Brain microvascular endothelial cell (primary cell): ENCODE measurements around the gene RBMS1.

Source experiments
- DNase-seq: peaks from one replicate; pipeline ENCODE4 v3.0.0-alpha.2; 2020
- H3K27ac ChIP-seq: fragments of 250-450 bp; sonication (Bioruptor Pico); 2 replicates; pipeline ENCODE4 v1.5.1; 2020; ENCODE audit warnings: mild to moderate bottlenecking, moderate library complexity
- H3K27me3 ChIP-seq: fragments of 250-450 bp; sonication (Bioruptor Pico); replicated peaks from 2 replicates; pipeline ENCODE4 v1.5.1; 2020; ENCODE audit warnings: mild to moderate bottlenecking
- H3K36me3 ChIP-seq: fragments of 250-450 bp; sonication (Bioruptor Pico); replicated peaks from 2 replicates; pipeline ENCODE4 v1.5.1; 2020; ENCODE audit warnings: mild to moderate bottlenecking
- H3K4me3 ChIP-seq: 2 replicates; pipeline ENCODE4 v1.5.1; 2011; ENCODE audit warnings: low read depth, mild to moderate bottlenecking, control low read depth, low read length, moderate library complexity
- in situ Hi-C: cut with HindIII; loops from 2 replicates; pipeline ENCODE4 v1.10.0; 2017; ENCODE audit warnings: low sequenced_read_pairs, low pct_ligation_motif_present
- TF ChIP-seq, protein P1 (sequence below): IDR thresholded peaks from 2 replicates; pipeline ENCODE4 v1.5.1; 2011; ENCODE audit warnings: low read depth, mild to moderate bottlenecking, moderate library complexity, low read length, control low read depth, inconsistent platforms; ENCODE audit errors: missing control alignments

The RBMS1 gene

GRCh38 chr2:160339726-160340125 lies 153.9 kb downstream of the RBMS1 start:
- no peak overlapping the region for H3K4me3 ChIP-seq
- H3K27ac ChIP-seq: no peak overlapping the region
- no peak for DNase-seq
- TF ChIP-seq, protein P1, sequence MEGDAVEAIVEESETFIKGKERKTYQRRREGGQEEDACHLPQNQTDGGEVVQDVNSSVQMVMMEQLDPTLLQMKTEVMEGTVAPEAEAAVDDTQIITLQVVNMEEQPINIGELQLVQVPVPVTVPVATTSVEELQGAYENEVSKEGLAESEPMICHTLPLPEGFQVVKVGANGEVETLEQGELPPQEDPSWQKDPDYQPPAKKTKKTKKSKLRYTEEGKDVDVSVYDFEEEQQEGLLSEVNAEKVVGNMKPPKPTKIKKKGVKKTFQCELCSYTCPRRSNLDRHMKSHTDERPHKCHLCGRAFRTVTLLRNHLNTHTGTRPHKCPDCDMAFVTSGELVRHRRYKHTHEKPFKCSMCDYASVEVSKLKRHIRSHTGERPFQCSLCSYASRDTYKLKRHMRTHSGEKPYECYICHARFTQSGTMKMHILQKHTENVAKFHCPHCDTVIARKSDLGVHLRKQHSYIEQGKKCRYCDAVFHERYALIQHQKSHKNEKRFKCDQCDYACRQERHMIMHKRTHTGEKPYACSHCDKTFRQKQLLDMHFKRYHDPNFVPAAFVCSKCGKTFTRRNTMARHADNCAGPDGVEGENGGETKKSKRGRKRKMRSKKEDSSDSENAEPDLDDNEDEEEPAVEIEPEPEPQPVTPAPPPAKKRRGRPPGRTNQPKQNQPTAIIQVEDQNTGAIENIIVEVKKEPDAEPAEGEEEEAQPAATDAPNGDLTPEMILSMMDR: no peak
- no peaks in the 10 kb centered on the region for H3K36me3 ChIP-seq
- in situ Hi-C loops: no loop called here
- no peaks in the 10 kb centered on the region for H3K27me3 ChIP-seq

GRCh38 chr2:160338901-160339685 lies 154.5 kb downstream of the RBMS1 start:
- no peak for DNase-seq
- TF ChIP-seq, protein P1: no peak
- Histone ChIP-seq H3K4me3 (no peak overlapping the region), H3K36me3 (no peaks in the 10 kb centered on the region), H3K27me3 (no peaks in the 10 kb centered on the region), H3K27ac (no peak overlapping the region)
- in situ Hi-C loops: no loop called here

DNA sequence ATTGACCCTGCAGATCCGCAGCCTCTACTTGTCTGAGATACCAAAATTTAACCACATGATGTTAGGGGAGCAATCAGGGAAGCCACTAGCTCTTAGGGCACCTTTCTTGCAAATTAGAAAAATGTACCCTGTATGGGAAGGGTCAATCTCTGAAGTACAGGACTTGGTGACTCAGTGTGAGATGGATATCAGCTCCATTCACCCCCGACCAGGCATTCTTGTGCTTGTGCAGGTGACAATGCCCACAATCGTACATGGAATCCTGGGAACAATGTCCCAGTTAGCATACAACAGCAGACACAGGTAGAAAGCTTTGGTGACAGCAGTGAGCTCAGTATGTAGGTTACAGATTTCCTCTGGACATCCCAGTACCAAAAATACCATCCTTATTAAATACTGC lies 155.9 kb downstream of the RBMS1 start:
- Histone ChIP-seq H3K4me3 (no peak overlapping the region), H3K27ac (no peak overlapping the region), H3K36me3 (no peaks in the 10 kb centered on the region), H3K27me3 (no peaks in the 10 kb centered on the region)
- DNase-seq: no peak
- TF ChIP-seq, protein P1: no peak
- in situ Hi-C loops: no loop called here

DNA sequence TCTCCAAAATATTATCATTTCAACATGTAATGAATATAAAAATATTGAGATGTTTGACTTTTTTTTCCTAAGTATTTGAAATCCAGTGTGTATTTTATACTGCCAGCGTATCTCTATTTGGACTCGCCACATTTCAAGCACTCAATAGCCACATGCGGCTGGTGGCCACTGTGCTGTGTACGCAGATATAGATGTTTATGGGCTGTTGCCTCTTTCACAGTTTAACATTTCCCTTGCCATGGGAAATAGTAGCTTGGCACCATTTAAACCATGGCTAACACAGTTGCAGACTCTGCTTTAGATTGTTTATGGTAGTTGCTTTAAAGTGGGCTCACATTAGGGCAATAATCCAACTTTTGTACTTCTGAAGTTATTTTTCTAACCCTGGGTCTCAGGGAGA lies 157.0 kb downstream of the RBMS1 start:
- no peak for DNase-seq
- Histone ChIP-seq H3K27me3 (no peaks in the 10 kb centered on the region), H3K4me3 (no peak overlapping the region), H3K27ac (no peak overlapping the region), H3K36me3 (no peaks in the 10 kb centered on the region)
- TF ChIP-seq, protein P1: no peak
- in situ Hi-C loops: no loop called here

DNA sequence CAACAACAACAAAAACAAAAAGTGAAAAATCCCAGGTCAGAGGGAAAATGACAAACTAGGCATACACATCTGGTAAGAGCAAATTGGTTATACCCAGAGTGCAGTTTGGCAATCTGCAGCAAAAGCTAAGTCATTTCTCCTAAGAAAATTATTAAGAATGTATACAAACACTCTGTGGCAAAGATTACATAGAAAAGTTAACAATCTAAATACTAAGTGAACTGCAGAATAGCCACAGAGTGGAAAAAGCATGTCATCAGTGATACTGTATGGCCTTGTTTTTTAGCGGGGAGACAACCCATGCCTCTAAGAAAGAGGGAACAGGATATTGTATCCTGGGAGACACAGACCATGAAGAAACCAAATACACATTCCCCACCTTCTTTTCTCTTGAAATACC lies 157.5 kb downstream of the RBMS1 start:
- in situ Hi-C loops: no loop called here
- no peaks in the 10 kb centered on the region for H3K27me3 ChIP-seq
- TF ChIP-seq, protein P1: no peak
- no peak for DNase-seq
- H3K36me3 ChIP-seq: no peaks in the 10 kb centered on the region
- no peak overlapping the region for H3K4me3 ChIP-seq
- no peak overlapping the region for H3K27ac ChIP-seq

- Histone ChIP-seq H3K27ac (no peak overlapping the region), H3K4me3 (no peak overlapping the region), H3K27me3 (no peaks in the 10 kb centered on the region), H3K36me3 (no peaks in the 10 kb centered on the region)
- DNase-seq: no peak
- TF ChIP-seq, protein P1: no peak
- in situ Hi-C loops: no loop called here
Observed at GRCh38 chr2:160335441-160335840, 158.2 kb downstream of the RBMS1 start.
